IPS-18c (cell line): ENCODE results near the gene SCN11A.

Experiments
- H3K4me3 ChIP-seq: 2 replicates; pipeline ENCODE4 v1.7.0; 2013; ENCODE audit warnings: low read depth, mild to moderate bottlenecking, low read length, moderate library complexity; ENCODE audit not compliant: insufficient read depth
- H3K9me3 ChIP-seq: one replicate; pipeline ENCODE4 v1.6.1; 2013; ENCODE audit warnings: mild to moderate bottlenecking, low read length, moderate library complexity; ENCODE audit not compliant: control insufficient read depth, insufficient read depth

SCN11A gene

DNA sequence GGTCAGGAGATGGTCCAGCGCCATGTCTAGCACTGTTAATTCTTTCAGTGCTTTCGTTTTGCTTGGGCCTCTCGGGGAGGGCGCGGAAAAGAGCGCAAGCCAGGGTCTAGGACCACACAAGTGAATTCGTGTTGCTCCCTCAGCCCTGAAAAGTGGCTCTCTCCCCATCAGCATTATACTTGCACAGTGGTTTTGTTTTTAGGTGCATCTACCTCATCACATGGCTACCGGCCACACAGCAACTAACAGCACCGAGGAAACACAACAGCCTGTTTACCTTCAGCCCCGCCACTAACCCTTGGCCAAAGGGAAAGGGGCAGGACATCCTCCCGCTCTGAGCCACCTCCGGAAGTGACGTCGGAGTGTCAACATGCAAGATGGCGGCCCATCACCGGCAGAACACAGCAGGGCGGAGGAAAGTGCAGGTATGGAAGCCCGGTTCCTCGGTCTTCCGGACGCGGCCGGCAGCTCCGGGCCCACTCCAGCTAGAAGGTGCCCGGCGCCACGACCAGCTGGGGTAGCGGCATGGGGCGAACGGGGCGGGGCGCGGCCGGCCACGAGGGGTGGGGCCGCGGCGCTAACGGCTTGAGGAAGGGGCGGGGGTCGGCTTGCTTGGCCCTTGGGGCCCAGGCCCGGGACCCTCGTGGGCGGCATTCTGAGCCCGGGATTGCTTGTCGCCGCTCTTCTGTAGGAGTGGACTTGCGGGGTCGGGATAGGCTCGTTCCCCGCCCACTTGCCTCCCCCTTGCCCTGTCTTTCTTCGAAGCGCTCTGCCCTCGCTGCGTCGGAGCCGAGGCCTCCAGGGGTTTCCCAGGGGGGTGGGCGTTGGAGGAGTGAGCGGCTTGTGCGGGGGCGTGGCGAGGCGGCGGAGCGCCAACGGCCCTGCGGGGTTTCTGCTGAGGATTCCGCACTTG, at the start of gene SCN11A, which contains the start of gene WDR48:
SCN11A (minus strand) TSS at position 296 of the 913 bp plus-strand sequence. CDS start 101,582 bp downstream, outside the sequence.
WDR48 (plus strand) TSS at position 368 of the 913 bp plus-strand sequence; CDS start at position 378, 10 bp downstream.
- H3K4me3 ChIP-seq = peak within 1 kb of the TSS; percentile 84

GRCh38 chr3:39101022-39101689, 49.4 kb upstream of the SCN11A start:
- H3K9me3 ChIP-seq = no peaks in the 10 kb centered on the region
- no peak overlapping the region for H3K4me3 ChIP-seq

More for the DNA sequence above, at the start of gene SCN11A, which contains the start of gene WDR48:
- H3K9me3 ChIP-seq = no peaks in the 10 kb centered on the region

GRCh38 chr3:39100500-39100886, 48.7 kb upstream of the SCN11A start:
- Histone ChIP-seq H3K4me3 (no peak overlapping the region), H3K9me3 (no peaks in the 10 kb centered on the region)

- Histone ChIP-seq H3K9me3 (no peaks in the 10 kb centered on the region), H3K4me3 (no peak overlapping the region)
These were observed 48.2 kb upstream of the SCN11A start for GRCh38 chr3:39099738-39100499.

DNA sequence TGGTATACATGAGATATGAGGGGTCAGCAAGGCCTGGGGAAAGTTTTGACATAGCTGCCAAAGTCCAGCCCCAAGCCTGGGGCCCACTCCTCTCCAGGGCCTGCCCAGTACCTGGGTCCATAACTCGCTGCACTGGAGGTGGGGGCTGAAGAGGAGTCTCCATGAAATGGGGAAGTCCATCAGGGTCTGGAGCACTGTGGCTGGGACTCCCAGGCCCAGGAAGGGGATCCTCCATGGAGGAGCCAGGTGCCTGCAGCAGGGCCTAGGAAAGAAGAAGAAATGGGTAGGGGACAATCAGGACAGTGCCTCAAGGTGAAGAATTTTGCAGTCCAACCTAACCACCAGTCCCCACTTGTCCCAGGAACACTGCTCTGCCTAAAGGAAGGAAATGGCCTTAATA, 47.5 kb upstream of the SCN11A start:
- H3K9me3 ChIP-seq = no peaks in the 10 kb centered on the region

DNA sequence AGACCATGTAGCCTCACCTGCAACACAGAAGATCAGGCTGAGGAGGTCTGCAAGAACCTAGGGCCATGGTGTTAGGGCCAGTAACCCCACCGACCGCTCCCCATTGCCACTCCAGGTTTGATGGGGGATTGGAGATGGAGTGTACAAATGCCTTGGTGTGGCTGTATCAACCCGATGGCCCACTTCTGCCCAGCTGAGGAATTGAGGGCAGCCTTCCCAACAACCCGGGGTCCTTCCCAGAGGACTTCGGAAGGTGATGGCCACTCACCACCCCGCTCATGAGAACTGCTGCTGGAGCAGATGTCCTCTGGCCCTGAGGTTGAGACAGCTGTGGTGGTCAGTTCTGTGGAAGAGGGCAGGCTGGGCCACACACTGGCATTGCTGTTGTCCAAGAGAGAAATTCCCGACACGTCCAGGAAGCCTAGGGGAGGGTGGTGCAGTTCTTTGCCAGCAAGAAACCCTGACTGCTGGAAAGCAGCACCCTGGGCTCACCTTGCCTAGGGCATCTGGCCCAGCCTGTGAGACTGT, 46.8 kb upstream of the SCN11A start:
- Histone ChIP-seq H3K9me3 (no peaks in the 10 kb centered on the region), H3K4me3 (no peak overlapping the region)

More for the DNA sequence above, 47.5 kb upstream of the SCN11A start:
- no peak overlapping the region for H3K4me3 ChIP-seq

DNA sequence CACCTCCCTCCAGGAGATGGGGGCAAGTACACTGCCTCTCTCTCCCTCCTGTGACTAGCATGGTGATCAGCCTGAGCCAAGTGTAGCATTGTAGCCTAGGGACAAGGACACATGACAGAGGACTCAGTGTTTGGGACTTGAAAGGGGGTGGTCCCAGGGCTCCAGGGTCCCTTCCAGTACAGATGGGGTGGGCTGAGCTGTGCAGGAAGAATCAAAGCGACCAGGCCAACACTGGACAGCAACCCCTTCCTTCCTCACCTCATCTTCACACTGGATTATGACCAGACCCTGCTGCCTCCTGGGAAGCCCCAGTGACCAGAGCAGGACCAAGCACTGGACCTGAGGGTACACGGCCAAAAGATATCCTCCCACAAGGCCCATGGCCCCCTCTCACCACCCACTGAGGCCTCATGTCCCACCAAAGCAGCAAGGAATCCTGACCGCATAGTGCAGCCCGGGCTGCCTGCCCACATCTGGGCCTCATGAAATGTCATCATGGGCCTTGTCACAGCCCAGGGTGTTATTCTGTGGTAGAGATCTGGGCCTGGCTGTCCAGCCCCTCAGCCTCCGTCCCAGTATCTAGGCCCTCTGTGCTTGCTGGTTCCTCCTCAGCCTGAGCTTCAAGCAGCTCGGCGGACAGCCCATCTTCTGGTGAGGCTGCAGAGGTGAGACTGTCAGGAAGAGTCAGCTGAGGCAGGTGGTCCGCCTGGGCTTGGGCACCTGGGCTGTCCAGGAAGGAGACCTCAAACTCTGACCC, 46.1 kb upstream of the SCN11A start:
- no peaks in the 10 kb centered on the region for H3K9me3 ChIP-seq
- no peak overlapping the region for H3K4me3 ChIP-seq

DNA sequence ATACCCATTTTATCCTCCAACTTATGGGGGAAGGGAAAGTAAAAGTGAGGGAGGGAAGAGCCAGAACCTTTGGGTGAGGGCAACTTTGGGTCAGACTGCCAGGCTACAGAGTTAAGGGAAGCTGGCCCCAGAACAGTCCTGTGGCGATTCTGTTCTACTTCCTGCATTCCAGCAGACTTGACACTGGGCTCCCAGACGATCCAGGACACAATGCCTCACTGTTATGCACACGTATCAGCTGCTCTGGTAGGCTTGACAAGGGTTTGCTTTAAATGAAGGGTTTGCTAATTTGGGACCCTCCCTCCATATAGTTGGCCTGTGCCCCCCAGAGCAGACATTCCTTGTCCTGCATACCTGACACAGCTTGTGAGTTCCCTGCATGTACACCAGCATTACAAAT, 45.0 kb upstream of the SCN11A start:
- H3K9me3 ChIP-seq = no peaks in the 10 kb centered on the region
- H3K4me3 ChIP-seq = no peak overlapping the region

DNA sequence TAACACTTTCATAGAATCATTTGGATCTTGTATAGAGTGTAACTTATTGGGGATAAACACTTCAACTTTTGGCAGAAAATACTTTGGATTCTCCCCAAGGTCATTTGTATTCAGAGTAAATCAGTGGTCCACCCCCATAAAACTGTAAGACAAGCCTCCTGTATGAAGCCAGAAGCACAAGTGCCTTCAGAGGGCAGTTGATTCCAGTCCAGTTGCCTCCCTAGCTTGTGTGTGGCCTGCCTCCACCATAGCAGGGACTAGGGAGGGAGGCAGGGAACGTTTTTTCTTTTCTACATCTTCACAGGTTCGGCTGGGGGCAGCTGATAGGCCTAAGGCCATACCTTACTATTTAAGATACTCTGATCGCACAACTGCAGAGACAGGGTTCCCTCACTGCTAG, 44.0 kb upstream of the SCN11A start:
- H3K4me3 ChIP-seq = no peak overlapping the region
- no peaks in the 10 kb centered on the region for H3K9me3 ChIP-seq

- no peak overlapping the region for H3K4me3 ChIP-seq
- no peaks in the 10 kb centered on the region for H3K9me3 ChIP-seq
These were observed 43.3 kb upstream of the SCN11A start for GRCh38 chr3:39094851-39095677.

GRCh38 chr3:39090922-39091321, 39.2 kb upstream of the SCN11A start:
- Histone ChIP-seq H3K4me3 (no peak overlapping the region), H3K9me3 (no peaks in the 10 kb centered on the region)

DNA sequence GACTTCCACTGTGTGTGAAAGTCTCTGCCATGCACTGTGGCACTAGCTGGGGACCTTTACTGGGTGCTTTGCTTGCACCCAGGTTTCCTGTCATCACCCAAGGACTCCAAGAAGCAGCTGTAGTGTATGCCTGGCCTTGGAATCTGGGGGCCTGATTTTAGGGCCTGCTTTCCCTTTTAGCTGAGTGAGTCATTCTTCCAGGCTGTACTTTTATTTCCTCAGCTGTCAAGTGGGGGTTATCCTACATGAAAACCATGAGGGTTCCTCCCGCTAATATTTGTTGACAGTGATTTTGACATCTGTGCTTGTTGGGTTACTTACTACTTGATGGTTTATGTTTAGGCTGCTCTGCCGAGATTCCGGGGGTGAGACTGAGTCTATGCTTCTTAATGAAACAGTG, 37.1 kb upstream of the SCN11A start:
- Histone ChIP-seq H3K4me3 (no peak overlapping the region), H3K9me3 (no peaks in the 10 kb centered on the region)

DNA sequence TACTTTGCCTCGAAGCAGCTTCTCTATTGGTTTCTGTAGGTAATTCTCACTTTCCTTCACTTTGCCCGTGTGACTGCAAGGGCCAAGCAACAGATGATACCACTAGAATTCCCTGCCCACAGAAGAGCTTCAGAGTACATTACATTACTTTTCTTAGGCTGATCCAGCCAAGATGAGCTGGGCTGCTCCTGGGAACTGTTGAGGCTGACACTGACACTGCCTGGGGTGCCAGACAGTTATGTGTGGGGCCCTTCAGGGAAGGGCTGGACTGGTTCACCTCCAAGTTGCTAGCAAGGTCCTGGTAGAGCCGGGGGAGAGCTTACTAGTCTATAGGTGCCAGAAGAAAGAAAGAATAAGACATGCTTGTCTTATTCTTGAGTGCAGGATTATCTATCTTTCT, 36.7 kb upstream of the SCN11A start:
- Histone ChIP-seq H3K9me3 (no peaks in the 10 kb centered on the region), H3K4me3 (no peak overlapping the region)

GRCh38 chr3:39086144-39086543, 34.4 kb upstream of the SCN11A start:
- H3K4me3 ChIP-seq = no peak overlapping the region
- H3K9me3 ChIP-seq = no peaks in the 10 kb centered on the region

GRCh38 chr3:39082666-39083313, 31.0 kb upstream of the SCN11A start:
- Histone ChIP-seq H3K9me3 (no peaks in the 10 kb centered on the region), H3K4me3 (no peak overlapping the region)
